Heart left ventricle (tissue), 16 donors: Measurements from ENCODE around the gene SSH2. TPM values are rescaled to one million over a fixed set of nuclear protein-coding genes. Genes with fewer than 3 reads are reported as not detected.
A peak's percentile ranks its signal among the peaks of the same experiment; 100 is the strongest.

Source experiments
- ATAC-seq, 4 donors: fragments of 200-7000 bp; cut with Tn5 transposase; one replicate each; pipeline ENCODE4 v1.9.1; 2020 to 2022; ENCODE audit warnings: moderate library complexity in 4 of 4, mild to moderate bottlenecking in 3 of 4, moderate number of reproducible peaks in 1 of 4
- DNase-seq, 5 donors: peaks; one replicate each; pipeline ENCODE4 v3.0.0-alpha.2; 2020
- H3K27ac ChIP-seq, 12 donors: fragments of 200-600 bp; sonication (generic) in 4 of 12; one replicate each; pipeline versions ENCODE4 v1.5.0 to v1.8.0; 2016 to 2022; ENCODE audit warnings: mild to moderate bottlenecking in 2 of 12
- H3K27me3 ChIP-seq, 9 donors: fragments of 200-600 bp; sonication (generic) in 2 of 9; one replicate each; pipeline versions ENCODE4 v1.5.1 to v1.8.0; 2016 to 2022; ENCODE audit warnings: mild to moderate bottlenecking in 3 of 9
- H3K36me3 ChIP-seq, 9 donors: fragments of 200-600 bp; sonication (generic) in 2 of 9; one replicate each; pipeline versions ENCODE4 v1.5.0 to v1.8.0; 2018 to 2022; ENCODE audit warnings: mild to moderate bottlenecking in 2 of 9
- H3K4me1 ChIP-seq, 12 donors: fragments of 200-600 bp; sonication (generic) in 4 of 12; one replicate each; pipeline versions ENCODE4 v1.5.0 to v1.8.0; 2016 to 2022; ENCODE audit warnings: mild to moderate bottlenecking in 3 of 12
- H3K4me3 ChIP-seq, 12 donors: fragments of 200-600 bp; sonication (generic) in 4 of 12; one replicate each; pipeline versions ENCODE4 v1.5.0 to v1.8.0; 2017 to 2022; ENCODE audit warnings: mild to moderate bottlenecking in 9 of 12, moderate library complexity in 4 of 12
- H3K9me3 ChIP-seq, 12 donors: fragments of 200-600 bp; sonication (generic) in 4 of 12; one replicate each; pipeline versions ENCODE4 v1.5.0 to v1.8.0; 2016 to 2022; ENCODE audit warnings: mild to moderate bottlenecking in 1 of 12
- CTCF ChIP-seq, 12 donors: fragments of 200-600 bp; sonication (generic) in 4 of 12; IDR thresholded peaks; one replicate each; pipeline versions ENCODE4 v1.5.0 to v1.8.0; 2018 to 2022; ENCODE audit warnings: antibody characterized with exemption in 12 of 12, mild to moderate bottlenecking in 5 of 12
- POLR2A ChIP-seq, 2 donors: fragments of 450-650 bp; IDR thresholded peaks; one replicate each; pipeline ENCODE4 v1.6.1; 2017; ENCODE audit warnings: antibody characterized with exemption in 2 of 2, mild to moderate bottlenecking in 2 of 2, moderate library complexity in 2 of 2
- WGBS, 4 donors: extraction: QIAGEN DNeasy Blood & Tissue Kit in 2 of 4; methylation state at CpG; one replicate each; pipeline versions ENCODE4 v1.1.5 to v1.1.7; 2013 to 2018; 5-methylcytosine and 5-hydroxymethylcytosine counted together
- intact Hi-C, 10 donors: fragments of 100-400 bp; cut with DNase I; formaldehyde crosslinking; loops; one replicate each; pipeline versions ENCODE4 v1.11.1 to v1.14.2; 2022
- polyA plus RNA-seq, 2 donors: library from polyadenylated mRNA; stranded (reverse); fragments of 200-250 nt; gene quantifications; one replicate each; pipeline ENCODE4 v1.2.3, GENCODE V29; 2013
- total RNA-seq, 9 donors: library from RNA; depleted of rRNA in 2 of 9; stranded (reverse); fragments of >200 nt in 2 of 9; fragmentation: NEBNext Ultra II Directional in 3 of 9; extraction: Animal tissue kit (Norgen Biotek cat#: 25700) in 3 of 9; gene quantifications; one replicate each; pipeline versions ENCODE4 v1.1.0 to v1.2.4, GENCODE V29; 2016 to 2023
- donor health status: ischemic (EF 13 %, LVEDD 7.1; RV severe dilation, severe dysfunction).
- donor health status: healthy with polysubstance abuse.
- donor health status: DM: no; HTN: yes; CAD: no.
- donor health status: DM: no; HTN: no; CAD: no.
- donor health status: ischemic (EF 25% LVEDD 6.9; RV normal size, moderate dysfunction).
- donor health status: ischemic (EF 25% LVEDD 5.7; RV mildly dilated, moderate dysfunction).
- donor health status: healthy.
- donor health status: DM: yes; HTN: yes; CAD: no.
- donor health status: ischemic (EF 35%, LVEDD 5.7; RV mildly dilated, moderate dysfunction).
- donor health status: nonischemic (EF 11% LVEDD 7.7; RV severe dilation, severe dysfunction).
- donor health status: DM: yes; HTN: yes; CAD: no.
- donor health status: PGD.
- donor health status: ischemic (EF 29% LVEDD 5.4; RV normal size, mild dysfunction).
- donor health status: nonischemic (EF 23%, LVEDD 6.1; RV moderate dilation, normal function).

Gene SSH2
- total and polyA plus RNA-seq, 11 donors: 20.8 to 46.7 (median 36.6) TPM

- Histone ChIP-seq H3K9me3 (no peaks in the 10 kb centered on the region), H3K27me3 (no peaks in the 10 kb centered on the region), H3K27ac (no peak overlapping the region), H3K4me1 (peaks cover 0 to 17% (median 9%) of the 10 kb centered on the region in 12 donors), H3K36me3 (no peaks in the 10 kb centered on the region), H3K4me3 (no peak overlapping the region)
- TF ChIP-seq CTCF (IDR thresholded peaks at IDR 0.05): no peak
- no peak for TF ChIP-seq POLR2A (IDR thresholded peaks at IDR 0.05)
- no peak for DNase-seq
- WGBS, 4 donors: 80 to 85% (median 81%) methylated on average over 2 of the region's 2 CpGs
- intact Hi-C loops: loop anchor here in 8 of 10 donors (5.0 to 10.0 kb wide), 5 partner anchors 77 to 122 kb away; no protein-coding TSS in a partner anchor
- no peak for ATAC-seq
These were observed 165.8 kb downstream of the SSH2 start for GRCh38 chr17:29764217-29764616.

- ATAC-seq: no peak
- no peak for DNase-seq
- no peak overlapping the region for H3K27ac ChIP-seq
- 70 to 85% (median 76%) methylated on average over 3 of the region's 3 CpGs for WGBS, 4 donors
- no peaks in the 10 kb centered on the region for H3K27me3 ChIP-seq
- no peak for TF ChIP-seq CTCF (IDR thresholded peaks at IDR 0.05)
- H3K4me3 ChIP-seq: no peak overlapping the region
- no peaks in the 10 kb centered on the region for H3K9me3 ChIP-seq
- H3K36me3 ChIP-seq: no peaks in the 10 kb centered on the region
- intact Hi-C loops: loop anchor here in 8 of 10 donors (5.0 to 10.0 kb wide), 5 partner anchors 76 to 121 kb away; no protein-coding TSS in a partner anchor
- H3K4me1 ChIP-seq: peaks cover 0 to 27% (median 16%) of the 10 kb centered on the region in 12 donors
These were observed 166.8 kb downstream of the SSH2 start for GRCh38 chr17:29763273-29763672.

GRCh38 chr17:29761040-29761761 lies 168.8 kb downstream of the SSH2 start:
- Histone ChIP-seq H3K4me1 (peaks cover 0 to 42% (median 22%) of the 10 kb centered on the region in 12 donors), H3K9me3 (no peaks in the 10 kb centered on the region), H3K4me3 (peak overlapping the region; percentile 62 to 95 (median 89)), H3K27ac (peak overlapping the region; percentile 48 to 97 (median 90)), H3K36me3 (peaks cover 0 to 9% (median 5%) of the 10 kb centered on the region in 9 donors), H3K27me3 (no peaks in the 10 kb centered on the region)
- TF ChIP-seq CTCF (IDR thresholded peaks at IDR 0.05) (peak in 2 of 12 donors; percentile 6 to 26), POLR2A (IDR thresholded peaks at IDR 0.05) (peak; percentile 33 to 89)
- DNase-seq: peak; percentile 92 to 97 (median 94)
- WGBS, 4 donors: 0 to 1% (median 0%) methylated on average over 19 to 73 of the region's 73 CpGs
- peak; percentile 95 to 99 (median 98) for ATAC-seq
- intact Hi-C loops: loop anchor here in 9 of 10 donors (1.0 to 10.0 kb wide), 7 partner anchors 18 to 122 kb away; no protein-coding TSS in a partner anchor

- intact Hi-C loops: loop anchor here in 9 of 10 donors (1.0 to 10.0 kb wide), 7 partner anchors 18 to 121 kb away; no protein-coding TSS in a partner anchor
- peak; percentile 19 to 41 (median 33) for ATAC-seq
These were observed 169.6 kb downstream of the SSH2 start for GRCh38 chr17:29760279-29761039.

More at GRCh38 chr17:29760279-29761039, 169.6 kb downstream of the SSH2 start:
- 1 to 2% (median 1%) methylated on average over 15 to 20 of the region's 20 CpGs for WGBS, 4 donors
- no peak for DNase-seq
- Histone ChIP-seq H3K9me3 (no peaks in the 10 kb centered on the region), H3K27ac (peak overlapping the region; percentile 48 to 97 (median 90)), H3K4me3 (peak overlapping the region; percentile 62 to 95 (median 89)), H3K4me1 (peaks cover 0 to 42% (median 22%) of the 10 kb centered on the region in 12 donors), H3K27me3 (no peaks in the 10 kb centered on the region), H3K36me3 (peaks cover 0 to 10% (median 6%) of the 10 kb centered on the region in 9 donors)
- TF ChIP-seq CTCF (IDR thresholded peaks at IDR 0.05) (no peak), POLR2A (IDR thresholded peaks at IDR 0.05) (no peak)
